Hematopoietic multipotent progenitor cell treated with erythropoietin and hydrocortisone succinate and interleukin-3 and kit ligand, for 17 days (in vitro differentiated cells): Measurements from ENCODE around the gene IQCF2.
"Not testable (repeated sequence)": the region's sequence is repeated elsewhere in the genome, so short reads cannot be mapped to it uniquely, and the experiment has no call there.

ENCODE experiments used
- DNase-seq: peaks from one replicate; pipeline ENCODE4 v3.0.0-alpha.2; 2015; ENCODE audit warnings: low spot score

The IQCF2 gene

DNA sequence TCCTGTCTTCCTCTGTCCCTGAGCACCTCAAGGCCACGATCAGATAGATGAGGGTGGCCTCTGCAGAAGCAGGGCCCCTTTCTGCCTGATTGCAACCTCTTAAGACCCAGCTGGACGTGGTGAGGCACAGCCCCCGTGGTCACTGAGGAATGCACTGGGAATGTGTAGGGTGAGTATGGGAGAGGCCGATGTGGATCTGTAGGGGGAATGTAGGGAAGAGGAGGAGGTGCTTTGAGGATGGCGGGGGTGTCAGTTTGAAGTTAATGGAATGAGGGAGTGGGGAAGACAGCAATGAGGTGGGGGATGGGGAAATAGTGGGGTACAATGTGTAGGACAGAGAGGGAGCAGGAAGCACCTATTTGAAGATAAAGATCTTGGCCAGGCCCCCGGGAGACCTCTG is 14.8 kb downstream of the IQCF2 start:
- DNase-seq = no peak

DNA sequence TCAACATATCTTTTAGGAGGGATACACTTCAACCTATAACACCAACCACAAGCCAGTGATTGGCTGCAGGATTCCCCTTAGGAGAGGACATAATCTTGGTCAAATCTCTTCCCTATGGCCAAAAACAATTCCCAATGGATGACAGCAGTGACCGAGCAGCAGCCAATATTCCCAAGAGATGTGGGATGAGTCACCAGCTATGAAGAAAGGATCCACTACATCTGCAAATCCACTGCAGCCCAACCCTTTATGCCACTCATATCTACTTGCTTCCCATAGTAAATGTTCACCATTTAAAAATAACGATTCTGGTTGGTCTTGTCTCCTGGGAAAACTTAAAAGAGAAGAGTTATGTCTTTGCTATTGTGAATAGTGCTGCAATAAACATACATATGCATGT is 18.5 kb downstream of the IQCF2 start:
- no peak for DNase-seq

DNA sequence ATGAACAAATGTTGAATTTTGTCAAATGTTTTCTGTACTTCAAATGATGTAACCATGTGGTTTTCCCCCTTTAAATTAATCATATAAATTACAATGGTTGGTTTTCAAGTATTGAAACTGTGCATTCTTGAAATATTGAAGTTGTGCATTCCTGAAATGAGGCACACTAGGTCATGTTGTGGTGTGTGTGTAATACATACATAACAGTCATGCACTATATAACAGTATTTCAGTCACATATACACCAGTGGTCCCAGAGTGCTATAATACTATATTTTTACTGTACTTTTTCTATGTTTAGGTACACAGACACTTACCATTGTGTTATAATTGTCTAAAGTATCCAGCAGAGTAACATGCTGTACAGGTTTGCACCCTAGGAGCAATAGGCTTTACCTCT is 25.0 kb downstream of the IQCF2 start:
- no peak for DNase-seq

DNA sequence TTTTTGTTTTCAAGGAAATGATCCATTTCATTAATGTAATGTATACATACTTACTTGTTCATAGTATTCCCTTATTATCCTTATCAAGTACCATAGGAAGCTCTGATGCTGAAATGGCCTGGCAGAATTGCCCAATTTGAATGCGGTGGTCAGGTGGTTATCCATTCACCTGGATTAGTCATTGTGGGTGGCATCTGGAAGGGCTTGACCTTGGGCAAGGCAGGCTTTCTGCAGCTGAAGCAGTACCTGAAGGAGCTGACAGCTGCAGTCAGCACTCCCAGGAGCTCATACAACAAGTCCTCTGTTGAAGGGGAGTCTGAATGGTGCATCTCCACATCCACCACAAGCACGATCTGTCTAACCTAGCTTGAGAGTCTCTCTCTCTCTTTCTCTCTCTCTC is 26.2 kb downstream of the IQCF2 start:
- no peak for DNase-seq

DNA sequence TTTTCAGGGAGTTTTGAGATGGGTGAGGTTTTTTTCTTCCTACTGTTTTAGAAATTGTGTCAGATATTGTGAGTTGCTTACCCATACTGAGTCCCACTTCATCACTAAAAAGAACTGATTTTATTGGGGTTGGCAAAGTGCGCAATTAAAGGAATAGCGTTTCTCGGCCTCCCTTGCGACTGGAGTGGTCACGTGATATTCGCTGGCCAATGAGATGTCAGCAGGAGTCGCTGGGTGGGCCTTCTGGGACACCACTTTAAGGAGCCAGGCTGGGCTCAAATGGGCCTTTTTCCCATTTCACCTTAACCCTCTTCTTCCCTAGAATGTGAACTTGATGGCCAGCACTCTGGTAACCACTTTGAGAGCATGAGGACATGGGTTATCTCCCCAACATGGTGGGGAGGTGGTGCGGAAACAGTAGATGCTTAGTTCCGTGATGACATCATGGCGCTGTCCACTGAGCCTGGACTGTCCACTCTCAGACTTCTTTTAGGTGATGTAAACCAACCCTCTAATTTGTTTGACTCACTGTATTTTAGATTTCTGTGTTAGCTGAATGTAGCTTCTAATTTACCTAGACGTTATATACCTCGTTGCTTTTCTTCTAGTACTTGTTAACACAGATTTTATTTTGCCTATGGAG is 27.2 kb downstream of the IQCF2 start:
- DNase-seq = no peak

DNA sequence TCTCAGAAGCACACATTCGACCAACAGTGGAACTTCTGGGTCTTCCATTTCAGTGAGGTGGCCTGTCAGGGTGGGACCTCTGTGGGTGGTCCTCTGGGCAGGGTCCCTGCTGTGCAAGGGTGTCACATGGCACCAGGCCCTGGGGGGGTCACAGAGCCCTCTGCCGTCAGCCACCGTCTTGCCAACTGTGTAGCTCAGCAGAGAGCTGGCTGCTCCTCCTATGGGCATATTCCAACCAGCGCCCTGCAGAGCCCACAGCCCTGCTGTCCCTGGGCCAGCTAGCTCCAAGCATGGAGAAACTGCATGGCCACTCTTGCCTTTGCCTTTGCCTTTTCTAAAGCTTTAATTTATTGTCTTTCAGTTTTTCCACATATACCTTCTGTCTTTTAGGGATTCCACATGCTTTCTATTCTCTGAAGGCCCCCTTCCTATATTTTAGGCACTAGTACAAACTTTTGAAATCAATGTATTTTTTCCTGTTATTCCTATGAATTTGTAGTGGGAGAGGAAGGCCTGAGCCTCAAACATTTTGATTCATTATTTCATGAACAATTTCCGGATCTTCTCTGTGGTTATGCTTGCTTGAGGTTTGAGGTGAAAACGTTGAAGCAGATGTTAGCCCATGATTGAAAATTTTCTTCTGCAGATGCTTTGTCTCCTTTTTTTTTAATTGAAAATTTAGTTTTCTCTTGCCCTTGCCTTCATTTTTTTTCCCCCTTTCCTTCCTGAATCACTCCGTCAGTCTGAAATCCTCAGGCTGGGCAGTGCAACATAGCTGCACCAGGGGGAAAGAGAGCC is 30.0 kb downstream of the IQCF2 start:
- DNase-seq = no peak

DNA sequence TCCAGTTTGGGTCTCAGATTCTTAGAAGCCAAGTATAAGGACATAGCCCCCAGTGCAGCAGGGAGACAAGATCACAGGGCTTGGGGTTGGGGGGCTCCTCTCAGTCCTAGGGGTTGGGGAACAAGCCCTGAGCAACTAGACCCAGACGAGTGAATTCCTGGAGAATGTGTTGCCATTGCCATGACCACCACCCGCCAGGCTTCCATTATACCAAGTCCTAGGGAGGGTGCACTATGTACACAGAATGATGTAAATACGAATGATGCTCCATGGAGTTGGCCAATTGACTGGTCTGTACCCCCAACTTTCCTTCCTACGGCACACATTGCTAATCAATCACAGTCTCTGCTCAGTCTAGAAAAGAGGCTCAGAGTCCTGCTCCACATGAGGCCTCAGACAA is 33.0 kb downstream of the IQCF2 start:
- no peak for DNase-seq

DNA sequence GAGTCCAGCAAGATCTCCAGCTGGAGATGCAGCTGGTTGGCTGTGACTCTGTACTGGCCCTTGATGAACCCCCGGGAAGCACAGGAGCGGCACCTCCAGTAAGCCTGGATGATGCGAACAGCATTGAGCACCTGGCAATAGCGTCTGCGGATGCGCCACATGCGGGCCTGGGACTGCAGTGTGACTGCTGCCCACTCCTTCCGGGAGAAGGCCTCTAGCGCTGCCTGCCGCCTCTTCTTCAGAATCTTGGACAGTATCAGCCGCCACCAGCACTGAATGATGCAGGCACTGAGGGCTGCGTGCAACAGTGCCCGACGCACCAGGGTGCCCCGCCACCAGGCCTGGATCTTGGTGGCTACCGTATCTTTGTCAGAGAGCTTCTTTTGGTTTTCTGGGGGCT is 33.5 kb downstream of the IQCF2 start:
- no peak for DNase-seq

DNA sequence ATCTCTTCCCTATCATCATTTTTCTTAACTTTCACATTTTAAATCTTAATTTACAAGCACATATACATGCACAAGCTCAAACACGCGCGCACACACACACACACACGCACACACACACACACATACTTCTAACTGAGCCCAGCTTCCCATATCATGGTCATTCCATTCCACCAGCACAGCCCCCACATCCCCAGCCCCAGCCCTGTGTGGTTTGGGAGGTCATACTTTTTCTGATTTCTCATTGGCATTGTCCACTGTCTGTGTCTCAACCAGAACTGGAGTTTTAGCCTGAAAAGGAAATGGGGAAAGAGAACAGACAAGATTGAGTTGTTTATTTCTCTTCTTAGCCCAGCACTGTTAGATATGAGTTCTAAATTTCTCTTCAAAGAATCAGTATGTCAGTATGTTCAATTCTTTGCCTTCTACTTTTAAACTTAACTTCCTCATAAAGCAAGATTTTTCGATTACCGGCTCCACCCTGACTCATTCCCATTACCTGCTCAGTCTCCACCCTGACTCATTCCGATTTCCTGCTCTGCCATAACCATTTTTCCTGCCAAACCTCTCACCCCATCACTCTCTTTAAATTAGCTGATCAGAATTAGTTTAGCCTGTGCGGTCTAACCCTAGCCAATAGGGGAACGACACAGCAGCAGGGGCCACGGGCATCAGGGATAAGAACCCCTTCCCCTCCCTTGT is 35.3 kb downstream of the IQCF2 start:
- DNase-seq = no peak

DNA sequence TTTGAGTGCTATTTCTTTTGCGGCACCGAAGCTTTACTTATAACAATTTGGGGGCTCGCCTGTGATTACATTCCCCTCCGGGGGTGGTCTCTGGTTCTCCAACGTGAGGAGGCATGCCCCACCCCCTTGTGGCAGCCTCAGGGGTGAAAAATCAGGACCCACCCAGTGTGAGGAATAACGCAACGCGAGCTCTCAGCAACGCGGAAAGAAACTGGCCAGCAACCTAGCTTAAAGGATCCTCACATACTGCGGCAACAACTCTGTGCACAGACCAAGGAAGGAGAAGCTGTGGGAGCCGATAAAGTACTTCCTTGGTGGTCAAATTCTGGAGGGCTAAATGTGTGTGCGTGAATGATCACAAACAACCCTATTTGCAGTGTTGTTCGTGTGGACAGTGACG is 36.0 kb downstream of the IQCF2 start:
- no peak for DNase-seq

DNA sequence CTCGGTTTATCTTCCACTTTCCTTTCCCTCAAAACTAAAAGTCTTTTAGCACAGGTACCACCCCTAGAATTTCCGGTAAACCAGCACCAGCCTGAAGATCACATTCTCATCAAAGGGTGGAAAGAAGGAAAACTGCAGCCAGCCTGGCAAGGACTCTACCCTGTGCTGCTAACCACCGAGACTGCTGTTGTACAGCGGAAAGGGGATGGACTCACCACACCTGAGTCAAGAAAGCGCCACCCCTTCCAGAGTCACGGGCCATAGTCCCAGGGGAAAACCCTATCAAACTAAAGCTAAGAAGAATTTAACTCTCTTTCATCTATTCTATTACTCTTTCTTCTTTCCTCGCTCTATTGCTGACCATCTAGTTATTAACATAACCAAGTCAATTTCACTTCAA is 38.6 kb downstream of the IQCF2 start:
- not testable (repeated sequence) for DNase-seq

DNA sequence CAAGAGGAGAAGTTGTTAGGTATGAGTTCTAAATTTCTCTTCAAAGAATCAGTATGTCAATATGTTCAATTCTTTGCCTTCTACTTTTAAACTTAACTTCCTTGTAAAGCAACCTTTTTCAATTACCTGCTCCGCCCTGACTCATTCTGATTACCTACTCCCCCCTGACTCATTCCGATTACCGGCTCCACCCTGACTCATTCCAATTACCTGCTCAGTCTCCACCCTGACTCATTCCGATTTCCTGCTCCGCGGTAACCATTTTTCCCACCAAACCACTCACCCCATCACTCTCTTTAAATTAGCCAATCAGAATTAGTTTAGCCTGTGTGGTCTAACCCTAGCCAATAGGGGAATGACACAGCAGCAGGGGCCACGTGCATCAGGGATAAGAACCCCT is 40.9 kb downstream of the IQCF2 start:
- DNase-seq = not testable (repeated sequence)

DNA sequence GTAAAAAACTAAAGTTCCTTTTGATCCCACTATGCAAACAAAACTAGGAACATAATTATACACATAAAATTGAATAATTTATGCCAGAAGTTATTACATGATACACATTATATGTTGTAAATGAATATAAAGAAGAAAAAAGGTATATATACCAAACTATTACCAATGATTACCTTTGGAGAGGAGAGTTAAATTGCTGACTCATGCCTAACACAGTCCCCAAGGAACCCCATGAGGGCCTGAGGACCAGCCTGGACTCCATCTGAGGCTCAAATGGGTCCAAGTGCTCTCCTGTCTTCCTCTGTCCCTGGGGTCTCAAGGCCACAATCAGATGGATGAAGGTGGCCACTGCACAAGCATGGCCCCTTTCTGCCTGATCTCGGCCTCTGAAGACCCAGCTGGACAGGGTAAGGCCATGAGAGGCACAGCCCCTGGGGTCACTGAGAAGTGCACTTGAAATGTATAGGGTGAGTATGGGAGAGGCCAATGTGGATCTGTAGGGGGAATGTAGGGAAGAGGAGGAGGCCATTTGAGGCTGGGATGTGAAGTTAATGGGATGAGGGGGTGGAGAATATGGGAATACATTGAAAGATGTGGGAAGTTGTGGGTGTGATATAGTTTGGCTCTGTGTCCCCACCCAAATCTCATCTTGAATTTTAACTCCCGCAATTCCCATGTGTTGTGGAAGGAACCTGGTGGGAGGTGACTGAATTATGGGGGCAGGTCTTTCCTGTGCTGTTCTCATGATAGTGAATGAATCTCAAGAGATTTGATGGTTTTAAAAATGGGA is 42.8 kb downstream of the IQCF2 start:
- no peak for DNase-seq

DNA sequence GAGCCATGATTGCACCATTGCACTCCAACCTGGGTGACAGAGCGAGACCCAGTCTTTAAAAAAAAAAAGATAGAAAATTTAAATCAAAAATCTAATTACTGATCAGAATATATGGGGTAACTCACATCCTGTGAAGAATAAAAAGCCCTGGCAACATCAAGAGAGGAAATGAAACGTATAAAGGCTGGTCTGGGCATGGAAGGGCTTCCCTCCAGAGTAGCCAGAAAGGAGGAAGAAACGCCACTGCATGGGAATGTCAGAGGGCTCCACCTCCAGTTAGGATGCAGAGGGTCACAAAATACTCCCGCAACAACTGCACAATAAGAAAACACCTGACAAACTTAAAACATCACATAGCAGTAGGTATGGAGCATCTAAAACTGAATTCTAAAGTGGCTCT is 46.6 kb downstream of the IQCF2 start:
- DNase-seq = no peak
